Stimulated activated CD4-positive, alpha-beta T cell treated with anti-CD3 and anti-CD28 coated beads, Interleukin-2, amount 100 ng/mL, for 48 hours (primary cell): ENCODE measurements around the gene KDSR.

Experiments
- DNase-seq, 2 donors: peaks; one replicate each; pipeline ENCODE4 v3.0.0-alpha.2; 2020

Gene KDSR

DNA sequence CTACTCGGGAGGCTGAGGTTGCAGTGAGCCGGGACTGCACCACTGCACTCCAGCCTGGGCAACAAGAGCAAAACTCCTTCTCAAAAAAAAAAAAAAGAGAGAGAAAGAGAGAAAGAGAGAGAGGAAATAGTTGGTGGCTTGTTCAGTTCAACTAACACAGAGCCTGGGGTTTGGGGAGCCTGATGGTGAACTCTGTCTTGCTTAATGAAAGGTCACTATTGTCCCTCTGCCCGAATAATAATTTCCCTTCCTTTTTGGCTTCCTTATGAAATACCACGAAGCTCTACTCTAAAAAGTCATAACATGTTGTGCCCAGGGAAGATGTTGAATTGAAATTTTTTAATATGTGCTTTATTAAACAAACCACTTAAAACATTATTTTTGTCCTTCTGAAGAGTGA, 64.8 kb downstream of the KDSR start:
- no peak for DNase-seq

DNA sequence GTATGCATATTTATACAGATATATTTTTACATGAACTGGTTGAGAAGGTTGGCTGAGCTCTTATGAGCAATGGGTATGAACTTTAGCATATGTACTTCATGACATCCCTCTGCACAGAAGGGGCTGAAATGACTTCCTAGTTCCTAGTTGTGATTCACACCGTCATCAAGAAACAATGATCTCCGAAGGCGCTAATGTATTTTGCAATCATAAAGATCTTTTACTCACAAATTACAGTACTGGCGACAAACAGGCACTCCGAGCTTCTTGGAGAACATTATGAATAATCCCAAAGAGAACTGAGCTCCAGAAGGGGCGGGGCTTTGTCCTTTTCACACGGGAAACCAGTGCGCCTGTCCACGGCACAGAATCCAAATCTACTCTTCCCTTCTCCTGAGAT, 65.6 kb downstream of the KDSR start:
- DNase-seq, result no peak

DNA sequence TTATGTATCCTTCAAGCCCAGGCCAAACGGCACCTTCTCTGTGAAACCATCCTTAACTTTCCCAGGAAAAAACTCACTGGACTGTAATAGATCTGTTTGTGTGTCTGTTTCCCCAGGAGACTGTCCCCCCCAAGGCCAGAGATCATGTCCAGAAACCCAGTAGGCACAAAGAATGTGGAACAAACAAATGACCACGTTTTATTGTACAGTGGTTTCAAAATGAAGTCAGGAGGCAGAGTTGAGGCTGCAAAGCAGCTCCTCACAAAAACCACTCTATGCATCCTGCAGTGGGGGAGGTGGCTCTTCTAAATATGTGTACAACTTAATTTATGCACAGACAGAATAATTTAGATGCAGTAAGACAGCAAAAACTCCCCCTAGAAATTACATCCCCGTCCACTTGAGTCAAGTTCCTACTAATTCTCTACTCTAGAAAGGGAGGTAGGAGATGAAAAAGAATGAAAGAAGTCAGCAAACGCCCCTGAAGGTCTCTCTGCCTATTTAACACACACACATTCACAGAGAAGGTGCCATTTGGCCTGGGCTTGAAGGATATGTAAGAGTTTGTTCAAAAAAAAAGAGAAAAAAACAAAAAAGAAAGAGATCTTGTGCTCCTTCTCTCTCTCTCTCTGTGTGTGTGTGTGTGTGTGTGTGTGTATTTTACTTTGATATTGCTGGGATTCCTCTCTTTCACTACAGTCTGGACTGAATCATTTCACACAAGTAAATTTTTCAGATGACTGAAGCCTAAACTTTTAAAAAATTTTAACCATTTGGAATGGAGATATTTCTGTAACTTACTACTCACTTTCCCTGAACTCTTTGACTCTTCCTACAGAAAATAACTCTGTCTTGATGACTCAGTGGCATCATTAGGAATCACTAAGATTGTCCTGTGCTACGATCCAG, 66.9 kb downstream of the KDSR start:
- DNase-seq, result no peak

DNA sequence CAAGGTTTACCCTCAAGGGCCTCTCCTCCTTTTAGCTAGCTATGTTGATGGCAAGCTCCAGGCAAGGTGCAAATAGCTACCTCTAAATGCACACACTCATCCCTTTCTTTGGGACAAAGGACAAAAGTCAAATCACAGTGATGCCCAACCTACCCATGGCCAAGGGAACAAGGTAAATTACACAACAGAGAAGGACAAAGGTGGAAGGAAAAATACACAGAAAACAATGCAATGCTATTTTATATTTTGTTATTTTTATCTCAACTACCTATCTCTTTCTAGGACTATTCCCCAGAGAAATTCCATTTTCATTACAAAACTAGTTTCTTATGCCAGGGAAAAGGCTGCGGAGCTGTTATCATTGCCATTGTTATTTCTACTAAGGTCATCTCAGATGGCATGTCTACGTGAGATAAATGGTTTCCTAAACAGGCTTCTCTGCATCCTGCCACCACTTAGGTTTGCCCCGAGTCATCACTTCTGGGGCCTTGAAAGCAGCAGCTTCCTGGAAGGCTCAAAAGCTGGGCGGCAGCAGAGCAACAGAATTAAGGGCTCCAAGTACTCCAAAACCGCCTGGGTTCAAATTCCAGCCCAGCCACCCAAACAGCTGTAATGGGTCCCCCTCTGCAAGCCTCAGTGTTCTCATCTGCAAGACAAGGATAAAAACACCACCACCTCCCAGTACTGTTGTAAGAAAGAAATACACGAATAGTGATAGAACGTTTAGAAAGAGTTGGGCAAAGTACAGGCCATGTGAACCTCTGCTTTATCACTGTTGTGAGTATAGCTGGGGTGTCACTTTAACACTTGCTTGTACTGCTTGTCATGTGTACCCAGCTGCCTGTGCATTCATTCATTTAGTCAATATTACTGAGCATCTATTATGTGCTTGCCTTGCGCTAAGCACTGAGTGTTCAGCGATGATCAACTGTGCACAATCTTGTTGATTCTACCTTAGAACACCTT, 68.3 kb downstream of the KDSR start:
- no peak for DNase-seq

DNA sequence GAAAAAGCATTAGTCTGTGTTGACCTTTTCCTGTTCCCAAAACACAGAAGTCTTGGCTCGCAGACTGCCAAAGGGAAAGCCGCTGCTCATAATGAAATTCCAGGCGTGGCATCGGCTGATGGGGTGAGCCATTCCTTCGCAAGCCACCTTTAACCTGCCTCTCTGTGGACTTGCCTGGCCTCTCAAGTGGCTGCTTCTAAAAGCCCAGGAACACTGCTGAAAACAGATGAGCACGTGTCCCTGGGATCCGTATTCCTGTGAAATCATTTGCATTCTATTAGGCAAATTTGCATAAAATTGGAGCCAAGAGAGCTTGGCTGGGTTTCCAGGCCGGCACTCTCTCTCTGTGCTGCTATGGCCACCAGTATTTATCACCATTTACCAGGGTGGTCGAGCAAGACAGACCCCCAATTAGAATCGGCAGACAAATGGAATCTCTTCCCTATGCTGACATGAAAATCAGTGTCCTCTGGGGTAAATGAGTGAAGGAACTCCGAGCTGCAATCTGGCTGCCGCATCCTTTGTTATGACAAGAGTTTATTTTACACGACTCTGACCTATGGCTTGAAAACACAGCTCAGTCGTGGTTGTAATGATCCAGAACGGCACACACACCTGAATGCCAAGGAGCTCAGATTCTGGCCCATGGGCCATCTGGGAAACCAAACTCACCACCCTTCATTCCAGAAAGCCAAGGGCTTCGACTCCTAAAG, 69.2 kb downstream of the KDSR start:
- DNase-seq, result no peak

DNA sequence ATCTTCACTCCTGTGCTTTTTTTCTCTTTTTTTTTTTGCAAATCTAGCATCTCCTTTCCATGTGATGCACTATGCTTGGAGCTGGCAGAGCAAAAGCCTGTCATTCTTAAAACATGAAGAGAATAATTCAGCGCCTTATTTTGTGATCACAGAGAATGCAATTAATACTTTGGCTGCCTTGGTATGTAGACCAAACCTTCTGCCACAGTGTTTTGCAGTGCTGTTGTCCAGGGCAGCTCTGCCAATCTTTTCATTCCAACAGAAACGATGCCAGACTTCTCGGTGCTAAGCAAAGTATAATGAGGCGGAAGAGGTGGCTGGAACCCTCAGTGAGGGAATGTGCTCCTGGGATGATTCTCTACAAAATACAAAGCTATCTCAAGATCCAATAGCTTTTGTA, 73.1 kb downstream of the KDSR start:
- no peak for DNase-seq

DNA sequence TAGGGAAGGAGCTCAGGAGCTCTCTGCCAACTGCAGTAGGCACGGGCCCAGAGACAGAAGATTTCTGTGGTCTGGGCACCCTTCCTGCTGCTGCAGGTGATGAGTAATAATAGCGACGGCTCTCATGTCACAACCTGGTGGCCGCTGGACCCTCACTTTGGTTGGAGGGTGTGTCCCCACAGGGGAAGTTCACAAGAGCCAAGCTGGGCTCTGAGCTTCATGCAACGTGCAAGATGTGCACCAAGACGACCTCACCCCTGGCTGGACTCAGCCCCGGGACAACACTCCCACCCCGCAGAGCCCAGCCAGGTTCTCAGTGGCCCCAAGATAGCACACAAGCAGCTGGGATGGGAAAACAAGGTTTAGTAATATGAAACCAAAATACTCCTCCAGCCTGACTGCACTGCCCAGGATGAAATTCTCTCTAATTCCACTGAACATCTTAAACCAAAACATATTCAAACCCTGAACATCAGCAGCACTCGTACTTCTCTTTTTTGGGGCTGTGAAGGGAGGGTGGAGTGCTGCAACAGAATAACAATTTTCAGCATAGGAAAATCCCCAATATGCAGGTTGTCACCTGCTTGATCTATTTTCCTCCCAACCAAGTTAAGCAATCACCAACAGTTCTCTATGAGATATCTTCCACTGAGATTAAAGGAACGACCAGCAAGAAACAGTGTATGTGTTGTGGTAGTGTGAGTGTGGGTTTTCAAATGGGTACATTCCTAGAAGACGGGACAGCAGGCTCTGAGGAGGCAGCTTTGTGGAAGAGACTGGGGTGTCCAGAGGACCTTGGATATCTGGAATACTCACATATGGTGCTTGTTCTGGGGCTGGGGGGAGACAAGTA, 73.9 kb downstream of the KDSR start:
- no peak for DNase-seq

DNA sequence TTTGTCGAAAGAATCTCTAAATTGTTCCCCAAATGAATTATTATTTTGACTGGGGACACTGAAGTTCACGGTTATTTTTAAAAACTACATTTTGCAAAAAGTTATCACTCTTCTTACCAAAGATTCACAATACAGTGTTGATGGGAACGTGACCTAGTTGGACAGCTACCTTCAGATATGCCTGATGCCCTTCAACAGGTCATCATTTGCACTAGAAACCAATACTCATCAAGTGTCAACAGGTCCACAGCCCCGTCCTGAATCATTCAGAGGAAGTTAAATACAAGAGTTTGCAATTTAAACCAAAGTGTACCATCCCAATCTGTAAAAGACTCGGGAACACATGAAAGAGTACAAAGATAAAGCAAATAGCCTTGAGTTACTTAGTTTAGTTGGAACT, 75.7 kb downstream of the KDSR start:
- no peak for DNase-seq

DNA sequence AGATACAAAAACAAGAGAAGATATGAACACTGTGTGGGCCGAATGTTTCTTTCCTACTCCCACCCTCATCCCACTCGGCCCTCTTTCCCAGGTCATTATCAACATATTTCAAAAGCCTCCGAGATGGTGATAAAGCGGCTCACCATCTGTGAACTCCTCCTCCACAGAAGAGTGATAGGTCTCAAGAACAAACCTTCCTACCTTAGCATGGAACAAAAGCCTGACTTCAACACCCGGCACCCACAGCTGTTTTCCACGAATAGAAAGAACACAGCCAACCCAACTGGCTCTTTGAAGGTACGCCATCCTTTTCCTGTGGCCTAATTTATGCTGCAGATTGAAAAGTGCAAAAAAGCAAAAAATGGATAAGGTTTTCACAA, 76.2 kb downstream of the KDSR start:
- no peak for DNase-seq

DNA sequence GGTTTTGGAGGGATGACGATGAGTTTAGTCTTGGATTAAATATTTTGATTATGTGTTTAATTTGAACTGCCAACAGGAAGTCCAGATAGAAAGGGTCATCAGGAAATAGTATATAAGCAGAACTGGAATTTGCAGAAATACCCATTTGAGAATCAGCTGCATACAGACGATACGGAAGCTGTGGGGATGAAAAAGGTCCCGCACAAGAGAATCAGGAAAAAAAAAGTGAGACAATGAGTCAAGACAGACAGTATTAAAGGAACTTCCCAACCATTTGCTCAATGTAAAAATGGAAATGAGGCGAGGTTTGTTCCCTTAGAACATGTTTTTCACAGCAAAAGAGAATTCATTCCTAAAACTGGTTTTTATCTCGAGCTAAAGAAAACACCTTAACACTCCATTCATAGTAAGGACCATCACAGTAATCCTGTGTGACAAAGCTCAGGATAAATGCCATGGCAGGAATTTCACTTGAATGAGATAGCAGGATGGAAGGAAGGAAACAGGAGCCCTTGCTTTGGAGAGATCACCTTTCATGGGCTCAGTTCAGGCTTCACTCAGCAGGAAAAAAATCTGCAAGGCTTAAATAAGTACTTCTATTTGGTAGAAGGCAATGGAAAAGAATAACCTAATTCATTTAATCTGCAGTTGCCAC, 76.7 kb downstream of the KDSR start:
- DNase-seq, result no peak

DNA sequence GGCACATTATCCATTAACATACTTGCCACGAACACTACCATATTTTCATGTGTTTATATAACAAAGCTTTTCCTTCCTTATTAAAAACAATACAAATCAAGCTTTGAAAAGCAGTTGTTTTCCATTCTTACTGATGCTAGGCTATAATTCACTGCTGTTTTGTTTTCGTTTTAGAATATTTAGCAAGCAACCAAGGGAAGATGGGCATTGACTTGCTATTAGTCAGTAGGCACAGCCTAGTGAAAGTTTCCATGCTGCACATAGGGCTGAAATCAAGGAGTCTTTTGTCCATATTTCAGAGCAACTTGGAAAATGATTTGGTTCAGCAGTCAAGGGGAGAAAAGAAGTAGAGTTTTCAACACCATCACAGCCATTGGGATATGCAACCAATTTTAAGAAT, 78.7 kb downstream of the KDSR start:
- no peak for DNase-seq

DNA sequence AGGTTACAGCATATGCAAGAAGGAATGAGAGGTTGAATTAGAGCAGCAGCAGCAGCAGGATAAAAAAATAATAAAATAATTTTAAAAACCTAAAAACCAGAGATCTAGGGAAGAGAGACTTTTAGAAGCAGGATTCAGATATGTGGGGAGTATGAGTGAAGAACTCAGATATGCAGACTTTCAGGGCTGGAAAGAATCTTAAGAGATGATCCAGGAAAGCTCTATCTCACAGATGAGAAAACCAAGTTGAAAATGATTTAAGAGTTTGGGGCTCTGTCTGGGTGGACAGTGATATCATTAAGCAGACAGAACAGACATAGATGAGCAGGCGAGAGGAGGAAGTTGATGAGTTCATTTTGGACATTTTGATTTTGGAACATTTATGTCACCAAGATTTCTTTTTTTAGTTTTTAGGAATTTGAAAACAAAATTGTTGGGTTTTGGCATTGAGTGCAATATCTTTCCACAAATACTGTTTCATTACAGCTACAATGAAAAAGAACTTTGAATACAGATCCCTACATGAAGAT, 79.2 kb downstream of the KDSR start:
- no peak for DNase-seq

DNA sequence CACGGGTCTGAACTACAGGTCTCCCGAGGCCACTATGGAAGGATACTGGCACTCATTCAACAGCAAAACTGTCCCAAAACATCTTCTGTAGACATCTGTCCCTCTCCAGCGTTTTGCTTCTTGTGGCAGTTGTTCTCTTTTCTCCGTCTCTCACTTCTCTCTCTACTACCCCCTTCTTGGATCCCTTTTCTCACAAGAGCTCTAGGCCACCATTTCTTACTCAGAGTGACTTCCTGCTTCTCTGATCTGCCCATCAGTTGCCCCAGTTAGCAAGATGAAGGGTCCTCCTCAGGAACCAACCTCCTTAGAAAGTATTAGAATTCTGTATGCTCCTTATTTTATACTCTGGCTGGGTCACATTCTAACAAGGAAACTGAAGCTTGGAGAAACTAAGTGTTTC, 80.1 kb downstream of the KDSR start:
- DNase-seq, result no peak

DNA sequence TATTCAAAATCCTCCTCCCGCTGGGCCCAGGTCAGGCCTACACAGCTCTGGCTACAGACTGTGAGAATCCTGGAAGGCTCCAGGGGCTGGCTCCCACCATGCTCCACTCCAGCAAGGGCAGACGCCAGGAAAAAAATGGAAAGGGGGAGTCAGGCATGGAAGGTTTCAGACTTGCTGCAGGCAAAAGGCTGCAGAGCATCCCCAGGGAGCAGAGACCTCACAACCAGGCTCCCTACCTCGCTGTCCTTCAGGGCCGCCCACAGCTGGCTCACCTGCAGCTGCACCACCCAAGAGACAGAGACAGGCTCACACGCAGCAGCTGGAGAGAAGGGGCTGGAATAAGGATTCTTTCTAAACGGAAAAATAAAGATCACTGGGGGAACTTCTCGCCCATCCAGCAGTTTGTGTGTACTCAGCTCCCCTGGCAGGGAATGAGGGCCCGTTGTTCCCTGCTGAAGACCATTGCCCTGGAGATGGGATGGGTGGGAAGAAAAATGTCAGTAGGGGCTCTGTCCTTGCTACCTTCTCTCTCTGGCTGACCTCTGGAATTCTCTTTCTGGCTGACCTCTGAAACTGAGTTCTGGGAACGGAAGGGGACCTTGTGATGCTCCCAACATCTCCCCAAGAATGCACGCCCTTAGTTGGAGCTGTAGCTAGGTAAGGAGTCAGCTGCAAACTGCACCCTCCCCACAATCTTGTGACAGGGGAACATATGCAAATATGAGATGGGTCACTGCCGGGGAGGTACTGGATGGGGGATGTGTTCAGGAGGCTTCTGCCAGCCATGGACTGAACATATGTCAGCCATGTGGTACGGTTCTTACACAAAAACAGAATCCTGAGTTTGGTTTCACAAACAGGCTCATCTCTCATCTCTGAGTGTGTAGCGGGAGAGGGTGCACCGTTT, 81.9 kb downstream of the KDSR start:
- DNase-seq, result no peak

DNA sequence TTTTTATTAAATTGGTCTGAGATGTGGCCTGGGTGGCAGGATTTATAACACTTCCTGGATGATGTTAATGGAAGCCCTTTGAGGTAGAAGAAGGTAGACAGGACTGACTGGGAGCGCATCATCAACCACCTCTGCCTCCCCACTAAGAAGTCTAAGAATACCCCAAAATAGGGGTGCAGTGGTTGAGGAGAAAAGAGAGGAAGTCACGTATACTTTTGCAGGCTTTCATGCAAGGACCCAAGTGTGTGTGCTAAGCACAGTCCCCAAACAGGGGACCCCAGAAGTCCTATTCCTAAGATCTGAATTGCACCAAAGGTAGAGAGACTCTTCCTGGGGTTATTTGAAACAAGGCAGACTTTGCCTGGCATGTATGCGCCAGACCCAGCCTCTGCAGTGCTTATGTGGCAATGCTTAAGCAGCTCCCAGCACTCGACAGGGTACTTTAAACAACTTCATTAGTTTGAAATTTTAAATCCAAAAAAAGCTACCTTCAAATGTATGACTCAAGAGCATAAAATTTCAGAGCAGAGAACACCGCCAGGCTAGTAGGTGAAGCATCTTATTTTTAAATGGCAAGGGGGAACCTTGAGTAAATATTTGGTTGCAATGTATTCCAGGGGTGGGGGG, 82.7 kb downstream of the KDSR start:
- DNase-seq, result no peak

DNA sequence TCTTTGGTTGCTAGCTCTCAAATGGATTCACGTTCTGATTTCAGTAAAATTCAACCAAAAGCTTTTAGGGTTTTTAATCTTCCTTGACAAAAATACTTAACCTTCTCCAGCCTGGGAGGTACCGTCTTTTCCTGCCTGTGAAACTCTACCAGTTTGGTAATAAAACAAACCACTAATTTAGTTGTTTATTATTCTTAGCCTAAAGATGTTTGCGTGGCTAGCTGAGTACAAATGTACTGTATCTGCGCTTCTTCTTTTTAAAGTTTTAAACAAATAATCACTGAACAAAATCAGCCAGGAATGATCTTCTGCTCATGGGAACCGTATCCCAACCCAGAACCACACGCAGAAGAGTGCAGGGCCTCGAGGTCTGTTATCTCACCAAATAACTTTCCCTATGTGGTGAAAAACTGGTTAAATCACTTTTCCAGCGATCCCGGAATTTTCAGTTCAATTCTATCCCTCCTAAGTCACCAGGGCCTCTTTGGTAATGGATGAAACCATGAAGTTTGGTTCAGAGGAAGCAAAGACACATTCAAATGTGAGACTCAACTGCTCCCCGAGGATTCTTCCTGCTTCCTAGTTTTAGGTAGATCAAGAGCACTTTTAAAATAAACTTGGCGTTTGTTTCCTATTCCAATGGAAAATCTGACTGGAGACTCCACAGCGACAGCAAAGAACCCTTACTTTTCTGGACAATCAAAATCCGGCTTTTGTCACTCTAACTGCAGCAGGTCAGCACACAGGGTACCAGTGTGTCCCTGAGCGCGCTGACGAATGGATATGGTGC, 83.5 kb downstream of the KDSR start:
- DNase-seq, result no peak

DNA sequence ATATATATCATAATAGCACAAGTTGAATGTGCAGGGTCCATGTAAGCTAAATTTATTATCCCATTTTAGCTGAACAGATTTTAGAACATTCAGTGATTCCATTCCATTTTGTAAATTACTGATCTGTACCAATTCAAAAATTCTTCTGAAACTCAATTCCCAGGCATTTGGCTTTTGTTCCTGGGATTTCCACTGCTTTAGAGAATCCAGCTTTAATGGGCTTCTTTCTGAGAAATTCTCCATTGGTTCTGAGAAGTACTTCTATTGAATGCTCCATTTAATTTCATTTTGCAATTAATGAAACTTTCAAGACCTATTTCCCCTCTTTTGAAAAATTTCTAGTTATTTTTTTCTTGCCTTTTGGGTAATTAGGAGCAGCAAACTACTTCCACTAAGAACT, 84.2 kb downstream of the KDSR start:
- no peak for DNase-seq
